SIG-M5 treated with dmso at 0.1 percent for 504 hours (cell line): Measurements from ENCODE around the gene LRIG2.
"Not testable (repeated sequence)": the region's sequence is repeated elsewhere in the genome, so short reads cannot be mapped to it uniquely, and the experiment has no call there.

Experiments used
- DNase-seq: peaks from one replicate; lab custom pipeline; 2025; ENCODE audit not compliant: unreplicated experiment; lab: John Stamatoyannopoulos, UW

LRIG2 gene

DNA sequence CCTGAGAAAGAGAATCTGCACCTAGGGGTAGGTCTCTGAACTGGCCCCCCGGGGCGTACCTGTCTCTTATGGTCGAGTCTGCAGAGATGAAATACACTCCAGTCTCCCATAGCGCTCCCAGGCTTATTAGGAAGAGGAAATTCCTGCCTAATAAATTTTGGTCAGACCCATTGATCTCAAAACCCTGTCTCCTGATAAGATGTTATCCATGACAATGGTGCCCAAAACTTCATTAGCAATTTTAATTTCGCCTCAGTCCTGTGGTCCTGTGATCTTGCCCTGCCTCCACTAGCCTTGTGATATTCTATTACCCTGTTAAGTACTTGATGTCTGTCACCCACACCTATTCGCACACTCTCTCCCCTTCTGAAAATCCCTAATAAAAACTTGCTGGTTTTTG lies 85.7 kb downstream of the LRIG2 start:
- DNase-seq, result not testable (repeated sequence)

- no peak for DNase-seq
Observed at GRCh38 chr1:113166473-113166872, 93.5 kb downstream of the LRIG2 start.

GRCh38 chr1:113168946-113169345 lies 95.9 kb downstream of the LRIG2 start:
- DNase-seq, result no peak

DNA sequence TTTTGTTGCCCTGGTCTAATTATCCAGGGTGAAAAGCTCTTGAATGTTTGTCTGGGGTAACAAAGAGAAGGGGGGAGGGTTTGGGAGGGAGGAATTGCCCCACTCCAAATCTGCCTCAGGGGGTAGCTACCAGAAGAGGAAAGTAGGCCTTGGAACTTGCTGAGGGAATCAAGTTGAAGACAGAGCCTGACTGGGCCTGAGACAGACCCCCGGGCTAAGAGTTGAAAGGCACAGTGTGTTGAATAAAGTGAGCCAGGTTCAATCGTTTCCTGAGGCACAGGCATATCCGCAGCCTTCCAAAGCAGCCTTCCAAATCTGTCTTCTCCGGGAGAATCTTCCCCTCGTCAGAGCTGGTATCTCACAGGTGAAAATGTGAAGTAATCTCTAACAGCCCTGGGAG lies 96.6 kb downstream of the LRIG2 start:
- no peak for DNase-seq

- DNase-seq, result no peak
Observed at GRCh38 chr1:113170519-113170918, 97.5 kb downstream of the LRIG2 start.

- no peak for DNase-seq
Observed at GRCh38 chr1:113178106-113178505, 105.1 kb downstream of the LRIG2 start.

DNA sequence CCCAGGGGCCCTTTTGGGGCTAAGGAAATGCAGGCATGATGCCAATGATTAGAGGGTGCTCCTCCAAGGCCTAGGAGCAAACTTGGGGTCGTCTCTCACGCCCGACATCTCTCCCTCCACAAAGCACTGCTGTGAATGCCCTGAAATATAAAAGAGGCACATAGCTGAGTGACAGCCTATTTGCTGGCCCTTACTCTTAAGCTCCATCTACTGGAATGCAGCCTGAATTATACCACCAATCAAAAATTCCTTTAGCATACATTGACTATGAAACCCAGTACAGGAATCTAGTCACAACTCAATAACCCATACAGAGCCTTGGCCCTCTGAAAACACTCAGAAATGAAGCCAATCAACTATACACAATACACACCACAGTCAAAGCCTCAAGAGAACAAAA lies 105.5 kb downstream of the LRIG2 start:
- no peak for DNase-seq
